NOMO-1 (cell line): ENCODE data around the gene FGFR2.
"Not testable (repeated sequence)": the region's sequence is repeated elsewhere in the genome, so short reads cannot be mapped to it uniquely, and the experiment has no call there.

Experiments used
- DNase-seq, 2 experiments: peaks; one replicate each; lab custom pipeline; 2025; ENCODE audit not compliant: unreplicated experiment in 2 of 2; lab: John Stamatoyannopoulos, UW

The FGFR2 gene

GRCh38 chr10:121526135-121526790 is 72.0 kb downstream of the FGFR2 start:
- DNase-seq, result no peak

GRCh38 chr10:121525251-121526134 is 72.8 kb downstream of the FGFR2 start:
- no peak for DNase-seq

GRCh38 chr10:121524157-121524817 is 74.0 kb downstream of the FGFR2 start:
- no peak for DNase-seq

- DNase-seq, result no peak
Measured at GRCh38 chr10:121522831-121523230, 75.4 kb downstream of the FGFR2 start.

GRCh38 chr10:121521794-121522556 is 76.3 kb downstream of the FGFR2 start:
- no peak for DNase-seq

GRCh38 chr10:121520526-121520925 is 77.7 kb downstream of the FGFR2 start:
- DNase-seq, result not testable (repeated sequence)

GRCh38 chr10:121519901-121520493 is 78.2 kb downstream of the FGFR2 start:
- DNase-seq, result no peak

GRCh38 chr10:121519411-121519810 is 78.8 kb downstream of the FGFR2 start:
- no peak for DNase-seq

GRCh38 chr10:121518333-121518732 is 79.9 kb downstream of the FGFR2 start:
- DNase-seq, result no peak

GRCh38 chr10:121516093-121516865 is 82.0 kb downstream of the FGFR2 start:
- no peak for DNase-seq

- no peak for DNase-seq
Measured at GRCh38 chr10:121514141-121514865, 83.9 kb downstream of the FGFR2 start.

- DNase-seq, result no peak
Measured at GRCh38 chr10:121511943-121512342, 86.3 kb downstream of the FGFR2 start.

- no peak for DNase-seq
Measured at GRCh38 chr10:121511460-121511859, 86.8 kb downstream of the FGFR2 start.

GRCh38 chr10:121510201-121510771 is 88.0 kb downstream of the FGFR2 start:
- DNase-seq, result no peak

GRCh38 chr10:121509796-121510195 is 88.4 kb downstream of the FGFR2 start:
- DNase-seq, result no peak

- no peak for DNase-seq
Measured at GRCh38 chr10:121509112-121509511, 89.1 kb downstream of the FGFR2 start.

- no peak for DNase-seq
Measured at GRCh38 chr10:121503587-121504051, 94.6 kb downstream of the FGFR2 start.

GRCh38 chr10:121501796-121502195 is 96.4 kb downstream of the FGFR2 start:
- no peak for DNase-seq
